ENCODE measurements around the gene ZBTB8OS. TPM values are rescaled to one million over a fixed set of nuclear protein-coding genes. Genes with fewer than 3 reads are reported as not detected.

ZBTB8OS gene
- total RNA-seq, 1 donor from 2014 or later = 18.2 TPM

GRCh38 chr1:32606565-32607371 lies 43.6 kb downstream of the ZBTB8OS start:
- DNase-seq = no peak

GRCh38 chr1:32605711-32606424 lies 44.5 kb downstream of the ZBTB8OS start:
- DNase-seq = no peak

- DNase-seq = no peak
These were observed 50.3 kb downstream of the ZBTB8OS start for GRCh38 chr1:32600034-32600433.

GRCh38 chr1:32592943-32593342 lies 57.4 kb downstream of the ZBTB8OS start:
- DNase-seq = no peak

- DNase-seq = no peak
These were observed 69.9 kb downstream of the ZBTB8OS start for GRCh38 chr1:32580348-32581017.

Small RNA genes lying within 50 kb of the gene (small RNA-seq; reads per million reads assigned to genes)
- not detected for gene RF00019 (ENCODE audit: low replicate concordance)

Other genes starting within 250 kb of the ZBTB8OS start
- under 0.01 TPM for gene ZBTB8B, start 185.5 kb downstream of the ZBTB8OS start, total RNA-seq
- gene ZBTB8A, start 111.1 kb downstream of the ZBTB8OS start, total RNA-seq = 13.3 TPM
- gene RBBP4, start 658 bp upstream of the ZBTB8OS start, total RNA-seq = 147 TPM
- 71.8 TPM for gene SYNC, start 52.2 kb upstream of the ZBTB8OS start, total RNA-seq
- gene YARS1, start 166.8 kb upstream of the ZBTB8OS start, total RNA-seq = 36.1 TPM
- gene S100PBP, start 167.1 kb upstream of the ZBTB8OS start, total RNA-seq = 68.8 TPM
- 125 TPM for gene FNDC5, start 220.4 kb upstream of the ZBTB8OS start, total RNA-seq
- gene HPCA, start 235.9 kb upstream of the ZBTB8OS start, total RNA-seq = 0.21 TPM